HG03064 (cell line): ENCODE measurements around the gene APIP.

ENCODE experiments used
- ATAC-seq: cut with Tn5 transposase; IDR thresholded peaks from one replicate; pipeline ENCODE4 v1.9.1; 2021; ENCODE audit warnings: low read depth; ENCODE audit not compliant: unreplicated experiment

APIP gene

GRCh38 chr11:34846467-34846866, 69.7 kb downstream of the APIP start:
- no peak for ATAC-seq

DNA sequence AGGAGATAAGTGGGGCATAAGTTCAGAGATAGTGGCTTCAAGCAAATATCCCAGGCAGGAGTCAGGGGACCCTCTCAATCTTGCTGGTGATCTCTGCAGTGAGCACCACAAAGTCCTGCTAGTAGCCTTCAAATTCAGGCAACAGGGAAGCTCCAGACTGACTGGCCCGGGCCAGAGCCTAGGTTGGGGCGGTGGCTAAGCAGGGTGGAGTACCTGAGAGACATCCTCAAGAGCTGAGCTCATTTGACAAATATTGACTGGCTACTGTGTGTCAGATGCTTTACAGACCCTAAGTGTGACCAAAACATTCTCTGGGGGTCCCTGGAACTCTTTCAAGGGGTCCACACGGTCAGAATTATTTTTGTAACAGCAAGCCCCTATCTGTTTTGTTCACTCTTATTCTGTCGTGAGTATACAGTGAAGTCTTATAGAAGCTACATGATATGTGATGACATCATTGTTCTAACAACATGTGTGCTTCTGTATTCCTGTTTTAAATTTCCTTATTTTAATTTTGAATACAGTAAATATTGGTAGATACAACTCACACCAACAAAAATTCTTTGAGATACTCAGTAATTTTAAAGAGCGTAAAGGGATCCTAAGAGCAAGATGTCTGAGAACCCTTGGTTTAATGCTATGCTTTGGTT, 71.6 kb downstream of the APIP start:
- no peak for ATAC-seq

GRCh38 chr11:34843271-34843670, 72.9 kb downstream of the APIP start:
- no peak for ATAC-seq

- ATAC-seq: no peak
These were observed 75.3 kb downstream of the APIP start for GRCh38 chr11:34840736-34841386.

- ATAC-seq: no peak
These were observed 76.2 kb downstream of the APIP start for GRCh38 chr11:34839969-34840368.

DNA sequence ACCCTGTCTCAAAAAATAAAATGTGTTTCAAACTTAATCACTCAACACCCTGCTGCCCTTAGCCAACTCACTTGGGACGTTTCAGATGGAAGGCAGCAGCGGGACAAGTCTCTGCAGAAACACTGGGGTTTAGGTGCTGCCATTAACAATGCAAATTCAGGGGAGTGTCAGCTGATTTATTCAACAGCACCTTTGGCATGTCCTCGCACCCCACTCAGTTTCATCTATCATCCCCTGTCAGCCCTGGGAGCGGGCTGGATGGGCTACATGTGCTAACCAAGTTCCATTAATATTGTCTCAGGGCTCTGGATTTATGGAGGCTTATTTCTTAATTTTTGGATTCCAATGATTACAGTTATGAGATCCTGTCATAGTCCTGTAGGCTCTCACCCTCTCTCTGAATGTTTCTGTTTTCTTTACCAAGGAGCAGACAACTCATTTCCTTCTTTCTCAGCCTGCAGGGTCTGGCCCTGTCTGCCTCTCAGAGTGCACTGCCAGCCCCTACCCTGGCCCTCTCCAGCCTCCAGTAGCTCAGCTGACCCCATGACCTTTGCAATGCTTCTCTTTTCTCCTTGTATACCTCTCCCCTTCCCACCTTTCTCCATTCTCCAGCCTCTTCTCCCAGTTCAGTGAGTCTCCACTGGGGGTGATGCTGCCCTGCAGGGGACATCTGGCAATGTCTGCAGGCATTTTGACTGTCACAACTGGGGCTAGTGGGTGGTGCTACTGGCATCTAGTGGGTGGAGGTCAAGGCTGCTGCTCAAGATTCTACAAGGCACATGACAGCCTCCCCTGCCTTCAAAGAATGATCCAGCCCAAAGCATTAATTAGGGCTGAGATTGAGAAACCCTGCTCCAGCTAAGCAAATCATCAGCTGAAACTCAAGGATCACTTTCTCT, 79.0 kb downstream of the APIP start:
- no peak for ATAC-seq

- no peak for ATAC-seq
These were observed 82.6 kb downstream of the APIP start for GRCh38 chr11:34833602-34834001.
